ENCODE results near the gene NAIF1. TPM values are rescaled to one million over a fixed set of nuclear protein-coding genes. Genes with fewer than 3 reads are reported as not detected.
"Not testable (repeated sequence)": the region's sequence is repeated elsewhere in the genome, so short reads cannot be mapped to it uniquely, and the experiment has no call there.

Gene NAIF1
- polyA plus RNA-seq, 1 donor = 7.9 TPM

- not testable (repeated sequence) for H3K36me3 ChIP-seq (ENCODE audit: control insufficient read depth, insufficient read depth, low read length); H3K4me3 ChIP-seq (ENCODE audit: low read length); H3K27me3 ChIP-seq (ENCODE audit: control insufficient read depth, insufficient read depth, low read length); H3K27ac ChIP-seq (ENCODE audit: low read length); H3K9me3 ChIP-seq (ENCODE audit: control insufficient read depth, low read depth, low read length); DNase-seq
- H3K4me1 ChIP-seq (ENCODE audit: control insufficient read depth, insufficient read depth, low read length) = peaks cover 19% of the 10 kb centered on the region
- WGBS (ENCODE audit: insufficient coverage, low lambda C conversion rate) = no CpG with 5 or more reads among the region's 6 CpGs
Measured at GRCh38 chr9:128045409-128045808, 21.7 kb downstream of the NAIF1 start.

GRCh38 chr9:128043467-128043868, 23.7 kb downstream of the NAIF1 start:
- peaks cover 9% of the 10 kb centered on the region for H3K4me1 ChIP-seq (ENCODE audit: control insufficient read depth, insufficient read depth, low read length)
- no peak overlapping the region for H3K4me3 ChIP-seq (ENCODE audit: low read length)
- H3K36me3 ChIP-seq (ENCODE audit: control insufficient read depth, insufficient read depth, low read length) = no peaks in the 10 kb centered on the region
- no CpG with 5 or more reads among the region's 7 CpGs for WGBS (ENCODE audit: insufficient coverage, low lambda C conversion rate)
- peak; percentile 56 to 74 for DNase-seq
- H3K9me3 ChIP-seq (ENCODE audit: control insufficient read depth, low read depth, low read length) = no peaks in the 10 kb centered on the region
- no peaks in the 10 kb centered on the region for H3K27me3 ChIP-seq (ENCODE audit: control insufficient read depth, insufficient read depth, low read length)
- peak overlapping the region; percentile 49 for H3K27ac ChIP-seq (ENCODE audit: low read length)

GRCh38 chr9:128042043-128042442, 25.1 kb downstream of the NAIF1 start:
- H3K4me1 ChIP-seq (ENCODE audit: control insufficient read depth, insufficient read depth, low read length) = peaks cover 9% of the 10 kb centered on the region
- WGBS (ENCODE audit: insufficient coverage, low lambda C conversion rate) = no CpG with 5 or more reads among the region's 7 CpGs
- no peaks in the 10 kb centered on the region for H3K36me3 ChIP-seq (ENCODE audit: control insufficient read depth, insufficient read depth, low read length)
- H3K27me3 ChIP-seq (ENCODE audit: control insufficient read depth, insufficient read depth, low read length) = no peaks in the 10 kb centered on the region
- DNase-seq = no peak
- H3K4me3 ChIP-seq (ENCODE audit: low read length) = no peak overlapping the region
- no peak overlapping the region for H3K27ac ChIP-seq (ENCODE audit: low read length)
- H3K9me3 ChIP-seq (ENCODE audit: control insufficient read depth, low read depth, low read length) = no peaks in the 10 kb centered on the region

GRCh38 chr9:128040783-128041182, 26.3 kb downstream of the NAIF1 start:
- not testable (repeated sequence) for H3K4me3 ChIP-seq (ENCODE audit: low read length); DNase-seq; H3K27me3 ChIP-seq (ENCODE audit: control insufficient read depth, insufficient read depth, low read length); H3K9me3 ChIP-seq (ENCODE audit: control insufficient read depth, low read depth, low read length); H3K36me3 ChIP-seq (ENCODE audit: control insufficient read depth, insufficient read depth, low read length); H3K27ac ChIP-seq (ENCODE audit: low read length); H3K4me1 ChIP-seq (ENCODE audit: control insufficient read depth, insufficient read depth, low read length)
- no CpG with 5 or more reads among the region's 3 CpGs for WGBS (ENCODE audit: insufficient coverage, low lambda C conversion rate)

GRCh38 chr9:128036522-128036921, 30.6 kb downstream of the NAIF1 start:
- H3K4me3 ChIP-seq (ENCODE audit: low read length); H3K36me3 ChIP-seq (ENCODE audit: control insufficient read depth, insufficient read depth, low read length); DNase-seq; H3K27ac ChIP-seq (ENCODE audit: low read length); H3K4me1 ChIP-seq (ENCODE audit: control insufficient read depth, insufficient read depth, low read length); H3K9me3 ChIP-seq (ENCODE audit: control insufficient read depth, low read depth, low read length); H3K27me3 ChIP-seq (ENCODE audit: control insufficient read depth, insufficient read depth, low read length): not testable (repeated sequence)
- WGBS (ENCODE audit: insufficient coverage, low lambda C conversion rate) = 80% methylated on average over 2 of the region's 3 CpGs

- no peak overlapping the region for H3K4me3 ChIP-seq (ENCODE audit: low read length)
- no peaks in the 10 kb centered on the region for H3K9me3 ChIP-seq (ENCODE audit: control insufficient read depth, low read depth, low read length)
- H3K27me3 ChIP-seq (ENCODE audit: control insufficient read depth, insufficient read depth, low read length) = no peaks in the 10 kb centered on the region
- DNase-seq = peak; percentile 86 to 89
- H3K36me3 ChIP-seq (ENCODE audit: control insufficient read depth, insufficient read depth, low read length) = no peaks in the 10 kb centered on the region
- no peak overlapping the region for H3K27ac ChIP-seq (ENCODE audit: low read length)
- no peaks in the 10 kb centered on the region for H3K4me1 ChIP-seq (ENCODE audit: control insufficient read depth, insufficient read depth, low read length)
- no CpG with 5 or more reads among the region's 8 CpGs for WGBS (ENCODE audit: insufficient coverage, low lambda C conversion rate)
Measured at GRCh38 chr9:128034821-128035652, 32.1 kb downstream of the NAIF1 start.

GRCh38 chr9:128033609-128034008, 33.5 kb downstream of the NAIF1 start:
- Histone ChIP-seq H3K36me3 (ENCODE audit: control insufficient read depth, insufficient read depth, low read length) (no peaks in the 10 kb centered on the region), H3K4me3 (ENCODE audit: low read length) (no peak overlapping the region), H3K27me3 (ENCODE audit: control insufficient read depth, insufficient read depth, low read length) (no peaks in the 10 kb centered on the region), H3K27ac (ENCODE audit: low read length) (no peak overlapping the region), H3K9me3 (ENCODE audit: control insufficient read depth, low read depth, low read length) (no peaks in the 10 kb centered on the region), H3K4me1 (ENCODE audit: control insufficient read depth, insufficient read depth, low read length) (no peaks in the 10 kb centered on the region)
- DNase-seq = no peak
- WGBS (ENCODE audit: insufficient coverage, low lambda C conversion rate) = no CpG with 5 or more reads among the region's 4 CpGs

GRCh38 chr9:128027705-128028104, 39.4 kb downstream of the NAIF1 start:
- WGBS (ENCODE audit: insufficient coverage, low lambda C conversion rate) = no CpG with 5 or more reads among the region's 4 CpGs
- Histone ChIP-seq H3K27me3 (ENCODE audit: control insufficient read depth, insufficient read depth, low read length) (no peaks in the 10 kb centered on the region), H3K27ac (ENCODE audit: low read length) (no peak overlapping the region)

GRCh38 chr9:128026773-128027541, 40.2 kb downstream of the NAIF1 start:
- no peak for DNase-seq
- Histone ChIP-seq H3K4me1 (ENCODE audit: control insufficient read depth, insufficient read depth, low read length) (no peaks in the 10 kb centered on the region), H3K27me3 (ENCODE audit: control insufficient read depth, insufficient read depth, low read length) (no peaks in the 10 kb centered on the region), H3K4me3 (ENCODE audit: low read length) (no peak overlapping the region), H3K27ac (ENCODE audit: low read length) (no peak overlapping the region), H3K9me3 (ENCODE audit: control insufficient read depth, low read depth, low read length) (no peaks in the 10 kb centered on the region), H3K36me3 (ENCODE audit: control insufficient read depth, insufficient read depth, low read length) (no peaks in the 10 kb centered on the region)
- WGBS (ENCODE audit: insufficient coverage, low lambda C conversion rate) = no CpG with 5 or more reads among the region's 11 CpGs

More at GRCh38 chr9:128027705-128028104, 39.4 kb downstream of the NAIF1 start:
- DNase-seq = no peak
- H3K4me3 ChIP-seq (ENCODE audit: low read length) = no peak overlapping the region
- H3K36me3 ChIP-seq (ENCODE audit: control insufficient read depth, insufficient read depth, low read length) = no peaks in the 10 kb centered on the region
- H3K9me3 ChIP-seq (ENCODE audit: control insufficient read depth, low read depth, low read length) = no peaks in the 10 kb centered on the region
- no peaks in the 10 kb centered on the region for H3K4me1 ChIP-seq (ENCODE audit: control insufficient read depth, insufficient read depth, low read length)

- no peaks in the 10 kb centered on the region for H3K36me3 ChIP-seq (ENCODE audit: control insufficient read depth, insufficient read depth, low read length)
- no CpG with 5 or more reads among the region's 12 CpGs for WGBS (ENCODE audit: insufficient coverage, low lambda C conversion rate)
Measured at GRCh38 chr9:128026255-128026772, 40.8 kb downstream of the NAIF1 start.

More at GRCh38 chr9:128026255-128026772, 40.8 kb downstream of the NAIF1 start:
- H3K4me3 ChIP-seq (ENCODE audit: low read length) = no peak overlapping the region
- no peak for DNase-seq
- H3K27me3 ChIP-seq (ENCODE audit: control insufficient read depth, insufficient read depth, low read length) = no peaks in the 10 kb centered on the region
- H3K9me3 ChIP-seq (ENCODE audit: control insufficient read depth, low read depth, low read length) = no peaks in the 10 kb centered on the region
- H3K27ac ChIP-seq (ENCODE audit: low read length) = no peak overlapping the region
- H3K4me1 ChIP-seq (ENCODE audit: control insufficient read depth, insufficient read depth, low read length) = no peaks in the 10 kb centered on the region

Measured in large intestine (tissue), 3 donors.